Forelimb muscle (tissue), 1 donor: ENCODE data around the gene ZNF346. TPM values are rescaled to one million over a fixed set of nuclear protein-coding genes. Genes with fewer than 3 reads are reported as not detected.

Source experiments
- DNase-seq: peaks from one replicate; pipeline ENCODE4 v3.0.0-alpha.2; 2013; ENCODE audit warnings: low read depth
- polyA plus RNA-seq: library from polyadenylated mRNA; unstranded; fragments of 120-200 nt; gene quantifications from one replicate; pipeline ENCODE4 v1.2.1, GENCODE V29; 2013; ENCODE audit not compliant: insufficient read length

Gene ZNF346
- polyA plus RNA-seq, 1 donor = 15.9 TPM

DNA sequence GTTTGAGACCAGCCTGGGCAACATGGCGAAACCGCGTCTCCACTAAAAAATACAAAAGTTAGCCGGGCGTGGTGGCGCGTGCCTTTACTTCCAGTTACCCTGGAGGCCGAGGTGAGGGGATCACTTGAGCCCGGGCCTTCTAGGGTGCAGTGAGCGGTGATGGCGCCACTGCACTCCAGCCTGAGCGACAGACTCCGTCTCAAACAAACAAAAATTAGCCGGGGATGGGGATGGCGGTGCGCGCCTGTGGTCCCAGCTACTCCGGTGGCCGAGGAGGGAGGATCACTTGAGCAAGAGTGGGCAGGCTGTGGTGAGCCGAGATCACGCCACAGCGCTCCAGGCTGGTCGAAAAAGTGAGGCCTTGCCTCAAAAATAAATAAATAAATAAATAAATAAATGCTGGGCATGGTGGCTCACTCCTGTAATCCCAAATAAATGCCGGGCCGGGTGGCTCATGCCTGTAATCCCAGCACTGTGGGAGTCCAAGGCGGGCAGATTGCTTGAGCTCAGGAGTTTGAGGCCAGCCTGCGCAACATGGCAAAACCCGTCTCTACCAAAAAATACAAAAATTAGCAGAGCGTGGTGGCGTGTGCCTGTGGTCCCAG lies 95.0 kb downstream of the ZNF346 start:
- no peak for DNase-seq

DNA sequence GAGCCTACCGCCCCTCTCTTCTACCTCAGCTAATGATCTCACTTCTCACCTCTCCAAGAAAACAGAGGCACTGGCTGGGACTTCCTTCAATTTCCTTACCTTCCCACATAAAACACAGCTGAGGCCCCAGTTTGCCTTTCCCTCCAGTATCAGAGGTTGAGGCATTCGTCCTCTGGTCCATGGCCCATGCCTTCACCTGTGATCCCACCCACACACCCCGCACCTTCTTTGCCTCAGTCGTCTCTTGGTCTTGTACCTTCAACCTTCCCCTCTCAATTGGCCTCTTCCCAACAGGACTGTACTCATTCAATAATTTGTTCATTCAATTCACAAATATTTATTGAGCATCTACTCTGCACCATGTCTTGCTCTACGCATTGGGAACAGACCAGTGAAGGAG lies 100.1 kb downstream of the ZNF346 start:
- no peak for DNase-seq

- no peak for DNase-seq
Observed at GRCh38 chr5:177123789-177124485, 101.4 kb downstream of the ZNF346 start.

DNA sequence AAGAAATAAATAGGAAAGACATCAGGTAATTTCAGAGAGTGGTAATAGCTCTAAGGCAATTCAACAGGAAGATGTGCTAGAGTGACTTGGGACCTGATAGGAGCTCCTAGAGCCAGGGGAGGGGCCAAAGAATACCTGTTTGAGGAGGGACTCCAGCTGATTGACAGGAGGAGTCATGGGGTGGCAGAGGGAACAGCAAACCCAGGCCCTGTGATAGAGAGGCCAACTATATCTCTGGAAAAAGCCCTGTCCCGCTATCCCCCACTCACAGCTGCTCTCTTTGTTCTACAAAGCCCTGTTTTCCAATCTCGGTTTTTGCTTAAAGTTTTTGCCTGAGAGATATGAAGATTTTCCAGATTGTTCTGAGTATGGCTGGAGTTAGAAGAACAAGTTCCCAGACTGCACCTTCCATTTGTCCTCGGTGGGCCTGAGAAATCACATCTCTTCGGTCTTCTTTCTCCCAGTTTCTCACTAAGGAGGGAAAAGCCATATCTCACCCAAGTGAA lies 102.0 kb downstream of the ZNF346 start:
- no peak for DNase-seq

DNA sequence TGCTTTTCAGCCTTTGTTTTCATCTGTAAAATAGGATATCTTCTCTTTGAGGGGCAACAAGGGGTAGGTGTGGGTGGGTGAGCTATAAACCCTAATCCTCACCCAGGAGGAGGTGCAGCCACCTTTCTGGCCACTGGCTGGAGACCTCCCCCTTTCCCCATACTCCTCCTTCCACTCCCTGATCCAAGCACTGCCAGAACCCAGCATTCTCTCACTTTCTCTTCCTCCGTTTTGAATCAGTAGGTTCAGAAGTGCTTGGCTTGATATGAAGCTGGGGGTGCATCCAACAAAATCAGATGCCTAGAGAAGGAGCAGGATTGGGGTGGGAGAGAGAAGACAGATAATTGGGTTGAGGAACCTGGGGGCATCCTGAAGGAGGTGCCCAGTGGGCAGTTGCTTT lies 104.3 kb downstream of the ZNF346 start:
- DNase-seq = no peak

- DNase-seq = no peak
Observed at GRCh38 chr5:177128551-177128981, 106.1 kb downstream of the ZNF346 start.

- no peak for DNase-seq
Observed at GRCh38 chr5:177130211-177131018, 107.9 kb downstream of the ZNF346 start.

Other genes with a start within 250 kb of the ZNF346 start
- gene UNC5A, start 212.1 kb upstream of the ZNF346 start, polyA plus RNA-seq = 1.7 TPM
- gene HK3, start 123.3 kb upstream of the ZNF346 start, polyA plus RNA-seq = 0.82 TPM
- 25.4 TPM for gene UIMC1, start 15.9 kb upstream of the ZNF346 start, polyA plus RNA-seq
- 178 TPM for gene FGFR4, start 64.2 kb downstream of the ZNF346 start, polyA plus RNA-seq
- gene NSD1, start 111.1 kb downstream of the ZNF346 start, polyA plus RNA-seq = 40.7 TPM